AG04450 (cell line): Measurements from ENCODE around the gene LEKR1. TPM values are rescaled to one million over a fixed set of nuclear protein-coding genes. Genes with fewer than 3 reads are reported as not detected.

Experiments
- CTCF ChIA-PET: fragments of 300-600, 350-600 bp; formaldehyde crosslinking; extraction: SDS; loops from one replicate; lab custom pipeline; 2022; ENCODE audit warnings: antibody characterized with exemption, inconsistent platforms; lab: Charles Lee
- POLR2A ChIA-PET: fragments of 350-600 bp; formaldehyde crosslinking; extraction: SDS; loops from one replicate; lab custom pipeline; 2021; ENCODE audit warnings: antibody characterized with exemption, inconsistent platforms; lab: Yijun Ruan, JAX
- DNase-seq: peaks from one replicate; pipeline ENCODE4 v3.0.0-alpha.2; 2011; ENCODE audit warnings: low read depth, low spot score
- H3K27ac ChIP-seq: one replicate; pipeline ENCODE4 v1.5.1; 2012; ENCODE audit warnings: low read depth, low read length, control low read depth
- H3K27me3 ChIP-seq: one replicate; pipeline ENCODE4 v1.6.0; 2012; ENCODE audit warnings: low read length; ENCODE audit not compliant: control insufficient read depth, insufficient read depth
- H3K4me3 ChIP-seq: 2 replicates; pipeline ENCODE4 v1.5.1; 2011; ENCODE audit warnings: mild to moderate bottlenecking, low read depth, low read length, control low read depth
- H3K9me3 ChIP-seq: 2 replicates; pipeline ENCODE4 v1.5.1; 2012; ENCODE audit warnings: low read length; ENCODE audit not compliant: control insufficient read depth, insufficient read depth
- CTCF ChIP-seq: IDR thresholded peaks from 2 replicates; pipeline ENCODE4 v1.5.1; 2011; ENCODE audit warnings: low read depth, low read length, control low read depth, inconsistent platforms
- polyA plus RNA-seq: library from polyadenylated mRNA; depleted of rRNA; stranded (reverse); fragments of >200 nt; gene quantifications from 2 replicates; pipeline ENCODE4 v1.2.3, GENCODE V29; 2011

The LEKR1 gene
- polyA plus RNA-seq, 1 experiment = 0.26 TPM

GRCh38 chr3:156920399-156920798 lies 94.2 kb downstream of the LEKR1 start:
- Histone ChIP-seq H3K9me3 (no peaks in the 10 kb centered on the region), H3K4me3 (no peak overlapping the region), H3K27ac (no peak overlapping the region), H3K27me3 (no peaks in the 10 kb centered on the region)
- TF ChIP-seq CTCF = no peak
- ChIA-PET POLR2A (no interaction called here), CTCF (no interaction called here)
- DNase-seq = no peak

GRCh38 chr3:156923349-156923748 lies 97.2 kb downstream of the LEKR1 start:
- CTCF ChIA-PET = no interaction called here
- TF ChIP-seq CTCF = no peak
- H3K27me3 ChIP-seq = no peaks in the 10 kb centered on the region
- no peak overlapping the region for H3K27ac ChIP-seq
- no peak overlapping the region for H3K4me3 ChIP-seq
- no peak for DNase-seq
- POLR2A ChIA-PET = no interaction called here
- H3K9me3 ChIP-seq = no peaks in the 10 kb centered on the region

- POLR2A ChIA-PET = no interaction called here
- no peaks in the 10 kb centered on the region for H3K27me3 ChIP-seq
- H3K9me3 ChIP-seq = no peaks in the 10 kb centered on the region
- CTCF ChIA-PET = interaction anchor here (0.5 kb wide), 1 partner anchor 725 kb away, joined by 3 read pairs; no protein-coding TSS in a partner anchor
- DNase-seq = no peak
- H3K27ac ChIP-seq = no peak overlapping the region
- TF ChIP-seq CTCF = no peak
- no peak overlapping the region for H3K4me3 ChIP-seq
These were observed 112.6 kb downstream of the LEKR1 start for GRCh38 chr3:156938724-156939123.

- DNase-seq = no peak
- Histone ChIP-seq H3K27me3 (no peaks in the 10 kb centered on the region), H3K9me3 (no peaks in the 10 kb centered on the region), H3K4me3 (no peak overlapping the region), H3K27ac (no peak overlapping the region)
- POLR2A ChIA-PET = no interaction called here
- TF ChIP-seq CTCF = no peak
- CTCF ChIA-PET = no interaction called here
These were observed 113.2 kb downstream of the LEKR1 start for GRCh38 chr3:156939315-156939714.

- Histone ChIP-seq H3K27ac (no peak overlapping the region), H3K4me3 (no peak overlapping the region), H3K27me3 (no peaks in the 10 kb centered on the region), H3K9me3 (no peaks in the 10 kb centered on the region)
- no peak for DNase-seq
- ChIA-PET POLR2A (no interaction called here), CTCF (interaction anchor here (0.6 to 1.2 kb wide), 2 partner anchors 21 to 138 kb away, joined by 3 to 5 read pairs; no protein-coding TSS in a partner anchor)
- no peak for TF ChIP-seq CTCF
These were observed 115.2 kb downstream of the LEKR1 start for GRCh38 chr3:156941311-156941710.
